Esophagus squamous epithelium (tissue), 5 donors: ENCODE measurements around the gene NLGN1. TPM values are rescaled to one million over a fixed set of nuclear protein-coding genes. Genes with fewer than 3 reads are reported as not detected.

Experiments used
- DNase-seq: peaks from one replicate; lab custom pipeline; 2025; lab: John Stamatoyannopoulos, UW
- H3K27ac ChIP-seq, 4 donors: fragments of 200-600 bp; sonication (generic); one replicate each; pipeline ENCODE4 v1.5.1; 2016 to 2019; ENCODE audit warnings: mild to moderate bottlenecking in 1 of 4
- H3K27me3 ChIP-seq, 4 donors: fragments of 200-600 bp; sonication (generic); 1 replicate in 3 of 4; 2 replicates in 1 of 4; pipeline versions ENCODE4 v1.5.1 to v1.6.0; 2017 to 2021; ENCODE audit warnings: antibody characterized with exemption in 1 of 4
- H3K36me3 ChIP-seq, 3 donors: fragments of 200-600 bp; sonication (generic); one replicate each; pipeline ENCODE4 v1.5.1; 2016 to 2019
- H3K4me1 ChIP-seq, 3 donors: fragments of 200-600 bp; sonication (generic); one replicate each; pipeline ENCODE4 v1.5.1; 2017 to 2019
- H3K4me3 ChIP-seq, 4 donors: fragments of 200-600 bp; sonication (generic); 1 replicate in 3 of 4; 2 replicates in 1 of 4; pipeline ENCODE4 v1.5.1; 2016 to 2019; ENCODE audit warnings: mild to moderate bottlenecking in 2 of 4, moderate library complexity in 1 of 4
- H3K9me3 ChIP-seq, 3 donors: fragments of 200-600 bp; sonication (generic); one replicate each; pipeline ENCODE4 v1.5.1; 2016 to 2019
- POLR2A ChIP-seq, 4 donors: fragments of 450-650 bp; IDR thresholded peaks; one replicate each; pipeline ENCODE4 v1.6.1; 2017; ENCODE audit warnings: antibody characterized with exemption in 4 of 4, mild to moderate bottlenecking in 4 of 4, moderate library complexity in 3 of 4
- WGBS, 2 donors: methylation state at CpG; one replicate each; pipeline ENCODE4 v1.1.5; 2018; 5-methylcytosine and 5-hydroxymethylcytosine counted together
- intact Hi-C: fragments of 100-400 bp; cut with DNase I; formaldehyde crosslinking; loops from one replicate; pipeline ENCODE4 v1.15.0; 2022
- total RNA-seq, 4 donors: library from RNA; depleted of rRNA; stranded (reverse); fragments of >200 nt; gene quantifications; one replicate each; pipeline ENCODE4 v1.1.0, GENCODE V29; 2016
- TF ChIP-seq, protein P1 (sequence below), 6 experiments: fragments of 450-650 bp in 4 of 6; fragments of 200-600 bp in 2 of 6; sonication (generic) in 2 of 6; IDR thresholded peaks; one replicate each; pipeline ENCODE4 v1.5.1; 2016 to 2019; ENCODE audit warnings: antibody characterized with exemption in 6 of 6, mild to moderate bottlenecking in 4 of 6, moderate library complexity in 4 of 6
- donor health status: DM: yes; HTN: yes; CAD: no.

Gene NLGN1
- total RNA-seq, 4 donors from 2014 or later, result 0.34 to 12.6 (median 2.9) TPM

DNA sequence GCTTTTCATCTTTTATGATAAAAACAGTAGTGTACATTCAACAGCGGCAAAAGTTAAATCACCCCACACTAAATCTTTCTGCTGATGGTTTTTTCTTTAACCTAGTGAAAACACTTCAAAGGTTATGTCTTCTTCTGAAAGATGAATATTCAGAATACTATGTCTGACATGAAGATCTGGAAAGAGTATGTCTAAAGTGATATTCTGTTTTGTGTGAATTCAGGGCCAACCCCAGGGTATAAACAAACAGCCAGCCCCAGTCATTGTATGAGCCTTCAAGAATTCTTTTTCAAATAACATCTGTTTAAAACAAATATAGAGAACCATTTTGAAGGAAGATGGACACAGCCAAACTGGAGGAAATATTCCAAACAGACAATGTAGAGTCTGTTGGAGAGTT lies 880.5 kb downstream of the NLGN1 start:
- Histone ChIP-seq H3K27ac (no peak overlapping the region), H3K9me3 (no peaks in the 10 kb centered on the region), H3K4me3 (no peak overlapping the region), H3K36me3 (no peaks in the 10 kb centered on the region), H3K4me1 (no peaks in the 10 kb centered on the region), H3K27me3 (no peaks in the 10 kb centered on the region)
- no peak for DNase-seq
- WGBS, 2 donors, result 0 to 3% methylated on average over 1 of the region's 1 CpG
- TF ChIP-seq POLR2A (IDR thresholded peaks at IDR 0.05), result no peak
- TF ChIP-seq, protein P1, sequence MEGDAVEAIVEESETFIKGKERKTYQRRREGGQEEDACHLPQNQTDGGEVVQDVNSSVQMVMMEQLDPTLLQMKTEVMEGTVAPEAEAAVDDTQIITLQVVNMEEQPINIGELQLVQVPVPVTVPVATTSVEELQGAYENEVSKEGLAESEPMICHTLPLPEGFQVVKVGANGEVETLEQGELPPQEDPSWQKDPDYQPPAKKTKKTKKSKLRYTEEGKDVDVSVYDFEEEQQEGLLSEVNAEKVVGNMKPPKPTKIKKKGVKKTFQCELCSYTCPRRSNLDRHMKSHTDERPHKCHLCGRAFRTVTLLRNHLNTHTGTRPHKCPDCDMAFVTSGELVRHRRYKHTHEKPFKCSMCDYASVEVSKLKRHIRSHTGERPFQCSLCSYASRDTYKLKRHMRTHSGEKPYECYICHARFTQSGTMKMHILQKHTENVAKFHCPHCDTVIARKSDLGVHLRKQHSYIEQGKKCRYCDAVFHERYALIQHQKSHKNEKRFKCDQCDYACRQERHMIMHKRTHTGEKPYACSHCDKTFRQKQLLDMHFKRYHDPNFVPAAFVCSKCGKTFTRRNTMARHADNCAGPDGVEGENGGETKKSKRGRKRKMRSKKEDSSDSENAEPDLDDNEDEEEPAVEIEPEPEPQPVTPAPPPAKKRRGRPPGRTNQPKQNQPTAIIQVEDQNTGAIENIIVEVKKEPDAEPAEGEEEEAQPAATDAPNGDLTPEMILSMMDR (IDR thresholded peaks at IDR 0.05), result no peak
- intact Hi-C loops, result no loop called here

DNA sequence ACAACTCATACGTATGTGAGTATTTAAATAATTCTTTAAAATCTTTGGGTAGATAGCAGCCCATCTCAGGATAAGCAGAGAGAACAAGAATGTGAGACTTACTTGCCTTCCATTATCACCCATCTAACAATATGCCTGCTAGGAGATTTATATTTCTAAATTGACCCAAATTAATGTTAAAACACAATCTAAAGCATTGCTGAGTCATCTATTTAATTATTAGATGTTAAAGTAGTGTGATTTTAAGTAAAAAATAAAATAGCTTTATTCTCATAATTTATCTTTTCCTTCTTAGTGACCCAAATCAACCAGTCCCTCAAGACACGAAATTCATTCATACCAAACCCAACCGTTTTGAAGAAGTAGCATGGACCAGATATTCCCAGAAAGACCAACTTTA lies 882.6 kb downstream of the NLGN1 start:
- Histone ChIP-seq H3K9me3 (no peaks in the 10 kb centered on the region), H3K27me3 (no peaks in the 10 kb centered on the region), H3K27ac (no peak overlapping the region), H3K4me3 (no peak overlapping the region), H3K4me1 (no peaks in the 10 kb centered on the region), H3K36me3 (no peaks in the 10 kb centered on the region)
- intact Hi-C loops, result no loop called here
- DNase-seq, result no peak
- no peak for TF ChIP-seq POLR2A (IDR thresholded peaks at IDR 0.05)
- TF ChIP-seq, protein P1 (IDR thresholded peaks at IDR 0.05), result no peak
- WGBS, 2 donors, result 84% methylated on average over 3 of the region's 3 CpGs

DNA sequence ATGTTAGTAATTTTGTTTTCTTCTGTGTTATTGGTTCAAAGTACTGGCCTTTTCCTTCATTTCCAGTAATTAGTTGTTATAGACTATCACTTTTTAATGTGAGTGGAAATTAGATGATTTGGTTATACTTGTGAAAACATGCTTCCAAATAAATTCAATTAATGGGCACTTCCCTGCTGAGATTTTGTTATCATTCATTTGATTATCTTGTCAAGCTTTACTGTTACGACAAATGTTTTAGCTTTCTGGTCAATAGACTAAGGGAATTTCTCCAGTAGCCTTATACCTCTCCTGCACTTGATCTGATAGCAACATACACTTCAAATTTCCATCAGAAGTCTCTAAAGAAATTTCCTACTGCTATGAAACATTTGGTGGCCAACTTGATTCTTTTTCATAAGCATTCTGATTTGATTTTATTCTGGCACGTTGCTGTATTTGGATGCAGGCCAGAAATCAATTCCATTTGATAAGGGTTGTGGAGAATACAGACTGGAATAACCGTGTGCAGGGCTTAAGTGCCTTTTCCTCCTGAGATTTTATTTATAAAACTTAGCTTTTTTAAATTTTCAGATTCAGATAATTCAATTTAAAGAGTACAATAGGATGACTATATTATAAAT lies 887.8 kb downstream of the NLGN1 start:
- H3K27me3 ChIP-seq, result no peaks in the 10 kb centered on the region
- H3K27ac ChIP-seq, result no peak overlapping the region
- DNase-seq, result no peak
- 50 to 53% methylated on average over 3 of the region's 3 CpGs for WGBS, 2 donors
- no peaks in the 10 kb centered on the region for H3K4me1 ChIP-seq
- H3K36me3 ChIP-seq, result no peaks in the 10 kb centered on the region
- TF ChIP-seq, protein P1 (IDR thresholded peaks at IDR 0.05), result no peak
- TF ChIP-seq POLR2A (IDR thresholded peaks at IDR 0.05), result no peak
- intact Hi-C loops, result no loop called here
- H3K9me3 ChIP-seq, result no peaks in the 10 kb centered on the region
- no peak overlapping the region for H3K4me3 ChIP-seq

DNA sequence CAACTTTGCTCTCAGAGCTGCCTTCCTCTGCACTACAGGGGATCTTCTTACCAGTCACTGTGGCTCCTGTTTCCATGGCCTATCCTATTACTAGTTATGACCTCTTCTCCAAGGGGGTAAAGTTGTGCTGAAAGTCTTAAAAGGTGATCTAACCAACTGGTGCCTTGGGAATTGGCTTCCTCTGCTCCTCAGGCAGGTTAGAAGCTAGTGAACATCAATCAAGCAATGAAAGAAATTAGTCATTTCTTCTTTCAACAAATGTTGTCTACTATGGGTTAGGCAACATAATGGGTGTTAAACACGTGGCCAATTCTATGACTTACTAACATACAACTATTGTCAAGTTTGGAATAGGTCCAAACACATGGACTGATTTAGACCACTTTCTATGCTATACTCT lies 890.2 kb downstream of the NLGN1 start:
- TF ChIP-seq POLR2A (IDR thresholded peaks at IDR 0.05), result no peak
- TF ChIP-seq, protein P1 (IDR thresholded peaks at IDR 0.05), result no peak
- no peak overlapping the region for H3K4me3 ChIP-seq
- H3K4me1 ChIP-seq, result no peaks in the 10 kb centered on the region
- H3K9me3 ChIP-seq, result no peaks in the 10 kb centered on the region
- H3K36me3 ChIP-seq, result no peaks in the 10 kb centered on the region
- H3K27me3 ChIP-seq, result no peaks in the 10 kb centered on the region
- intact Hi-C loops, result no loop called here
- DNase-seq, result no peak
- 44 to 50% methylated on average over 1 of the region's 1 CpG for WGBS, 2 donors
- H3K27ac ChIP-seq, result no peak overlapping the region

DNA sequence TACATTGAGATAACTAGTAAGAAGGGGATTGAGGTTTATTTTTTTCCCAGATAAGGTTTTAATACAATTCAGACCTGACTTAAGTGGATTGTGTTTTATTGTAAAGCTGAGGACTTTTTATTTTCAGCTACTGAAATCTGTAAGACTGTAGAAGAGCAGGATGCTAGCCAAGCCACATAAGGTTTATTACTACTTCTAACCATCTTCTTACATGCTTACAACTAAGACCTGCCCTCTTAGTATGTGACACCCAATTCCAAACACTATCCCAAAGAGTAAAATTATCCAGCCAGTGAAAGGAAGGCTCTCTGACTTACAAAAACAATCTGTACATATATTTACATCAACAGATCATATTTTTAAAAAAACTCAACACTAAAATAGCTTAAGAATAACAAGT lies 897.1 kb downstream of the NLGN1 start:
- no peaks in the 10 kb centered on the region for H3K36me3 ChIP-seq
- no peak overlapping the region for H3K4me3 ChIP-seq
- H3K27ac ChIP-seq, result no peak overlapping the region
- DNase-seq, result no peak
- H3K4me1 ChIP-seq, result no peaks in the 10 kb centered on the region
- TF ChIP-seq, protein P1 (IDR thresholded peaks at IDR 0.05), result no peak
- no peak for TF ChIP-seq POLR2A (IDR thresholded peaks at IDR 0.05)
- no peaks in the 10 kb centered on the region for H3K27me3 ChIP-seq
- intact Hi-C loops, result no loop called here
- no peaks in the 10 kb centered on the region for H3K9me3 ChIP-seq
